Umbilical cord (tissue), 2 donors: ENCODE data around the gene OSBPL1A. TPM values are rescaled to one million over a fixed set of nuclear protein-coding genes. Genes with fewer than 3 reads are reported as not detected.
A peak's percentile ranks its signal among the peaks of the same experiment; 100 is the strongest.

Source experiments
- DNase-seq: peaks from one replicate; pipeline ENCODE4 v3.0.0-alpha.2; 2015; ENCODE audit warnings: low spot score
- total RNA-seq: library from RNA; depleted of rRNA; stranded (reverse); fragments of >200 nt; gene quantifications from one replicate; pipeline ENCODE4 v1.2.3, GENCODE V29; 2014; ENCODE audit warnings: low replicate concordance; ENCODE audit not compliant: insufficient read depth

The OSBPL1A gene
- total RNA-seq, 1 donor from 2014 or later = 47.2 TPM

- DNase-seq = peak; percentile 38
Observed at GRCh38 chr18:24126155-24126961, 271.3 kb downstream of the OSBPL1A start.

DNA sequence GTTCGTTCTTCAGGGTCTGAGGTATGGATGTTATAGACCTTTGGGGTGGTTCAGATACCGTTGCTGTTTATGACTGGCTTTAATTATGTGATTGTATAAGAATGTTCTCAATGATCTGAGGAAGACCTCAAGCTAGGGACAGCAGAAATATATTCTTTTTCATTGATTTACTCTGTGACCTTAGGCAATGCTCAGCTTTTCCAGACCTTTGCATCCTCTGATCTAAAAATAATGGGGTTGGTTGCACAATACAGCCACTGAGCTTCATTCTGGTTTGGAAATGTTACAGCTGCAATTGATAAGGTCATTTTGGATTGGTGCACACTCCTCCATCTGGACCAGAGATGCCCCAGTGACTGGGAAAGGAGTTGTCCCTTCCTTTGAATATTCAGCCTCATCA is 276.0 kb downstream of the OSBPL1A start:
- DNase-seq = no peak

DNA sequence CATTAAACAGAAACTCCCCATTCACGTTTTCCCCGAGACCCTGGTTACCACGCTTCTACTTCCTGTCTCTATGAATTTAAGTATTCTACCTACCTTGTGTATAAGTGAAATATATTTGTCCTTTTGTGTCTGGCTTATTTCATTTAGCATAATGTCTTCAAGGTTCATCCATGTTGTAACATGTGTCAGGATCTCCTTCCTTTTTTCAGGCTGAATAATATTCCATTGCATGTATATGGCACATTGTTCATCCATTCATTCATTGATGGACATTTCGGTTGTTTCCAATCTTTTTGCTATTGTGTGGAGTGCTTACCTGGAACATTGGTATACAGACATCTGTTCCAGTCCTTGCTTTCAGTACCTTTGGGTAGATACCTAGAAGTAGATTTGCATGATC is 276.9 kb downstream of the OSBPL1A start:
- DNase-seq = no peak

GRCh38 chr18:24118750-24119577 is 278.7 kb downstream of the OSBPL1A start:
- DNase-seq = peak; percentile 73

GRCh38 chr18:24115628-24116027 is 282.0 kb downstream of the OSBPL1A start:
- DNase-seq = no peak

GRCh38 chr18:24114924-24115549 is 282.6 kb downstream of the OSBPL1A start:
- DNase-seq = no peak

DNA sequence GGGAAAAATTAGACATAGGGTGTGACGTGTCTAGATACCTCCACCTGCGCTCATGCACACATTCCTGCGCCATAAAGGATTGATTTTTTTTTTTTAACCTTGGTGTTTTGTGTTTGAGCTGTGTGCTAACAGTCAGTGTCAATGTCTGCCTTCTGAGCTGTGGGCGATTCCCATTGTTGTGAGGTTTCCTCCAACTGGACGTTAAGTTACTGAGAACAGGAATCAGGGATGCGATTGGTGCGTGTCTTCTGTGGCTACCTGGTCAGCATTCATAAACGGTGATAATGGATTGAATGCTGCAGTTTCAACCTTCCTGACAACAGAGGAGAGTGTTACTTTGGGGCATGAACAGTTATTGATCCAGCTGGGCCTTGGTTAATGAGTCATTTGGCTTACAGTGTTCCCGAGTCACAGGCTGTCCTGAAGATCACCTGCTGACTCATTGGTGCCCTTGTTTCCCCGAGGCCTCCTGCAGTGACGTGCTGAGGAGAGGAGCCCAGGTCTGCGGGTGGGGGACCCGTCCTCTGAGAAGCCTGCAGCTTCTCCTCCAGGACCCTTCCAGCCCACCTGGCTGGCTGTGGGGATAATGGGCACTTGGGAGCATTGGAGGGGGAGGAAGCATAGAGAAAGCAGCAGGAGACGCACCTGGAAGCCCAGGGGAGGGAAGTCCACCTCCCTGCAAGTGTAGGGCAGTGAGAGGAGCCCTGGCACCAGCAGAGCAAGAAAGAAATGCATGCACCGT is 284.6 kb downstream of the OSBPL1A start:
- DNase-seq = no peak

- DNase-seq = no peak
Observed at GRCh38 chr18:24112464-24112863, 285.2 kb downstream of the OSBPL1A start.

Other genes starting within 250 kb of the OSBPL1A start
- 63.3 TPM for gene IMPACT, start 28.8 kb upstream of the OSBPL1A start, total RNA-seq
- gene HRH4, start 62.8 kb upstream of the OSBPL1A start, total RNA-seq = 0.48 TPM